IPS DF 4.7 (cell line): ENCODE results near the gene ACOT12.
"Not testable (repeated sequence)": the region's sequence is repeated elsewhere in the genome, so short reads cannot be mapped to it uniquely, and the experiment has no call there.

Experiments
- DNase-seq: peaks from one replicate; pipeline ENCODE4 v3.0.0-alpha.2; 2013; ENCODE audit warnings: low spot score; ENCODE audit errors: extremely low read depth

Gene ACOT12

DNA sequence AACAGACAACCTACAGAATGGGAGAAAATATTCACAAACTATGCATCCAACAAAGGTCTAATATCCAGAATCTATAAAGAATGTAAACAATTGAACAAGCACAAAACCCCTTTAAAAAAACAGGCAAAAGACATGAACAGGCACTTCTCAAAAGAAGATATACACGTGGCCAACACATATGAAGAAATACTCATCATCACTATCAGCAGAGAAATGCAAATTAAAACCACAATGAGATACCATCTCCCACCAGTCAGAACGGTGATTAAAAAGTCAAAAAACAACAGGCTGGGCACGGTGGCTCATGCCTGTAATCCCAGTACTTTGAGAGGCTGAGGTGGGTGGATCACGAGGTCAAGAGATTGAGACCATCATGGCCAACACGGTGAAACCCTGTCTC is 99.9 kb downstream of the ACOT12 start:
- DNase-seq = not testable (repeated sequence)

GRCh38 chr5:81292130-81292529 is 101.8 kb downstream of the ACOT12 start:
- no peak for DNase-seq

DNA sequence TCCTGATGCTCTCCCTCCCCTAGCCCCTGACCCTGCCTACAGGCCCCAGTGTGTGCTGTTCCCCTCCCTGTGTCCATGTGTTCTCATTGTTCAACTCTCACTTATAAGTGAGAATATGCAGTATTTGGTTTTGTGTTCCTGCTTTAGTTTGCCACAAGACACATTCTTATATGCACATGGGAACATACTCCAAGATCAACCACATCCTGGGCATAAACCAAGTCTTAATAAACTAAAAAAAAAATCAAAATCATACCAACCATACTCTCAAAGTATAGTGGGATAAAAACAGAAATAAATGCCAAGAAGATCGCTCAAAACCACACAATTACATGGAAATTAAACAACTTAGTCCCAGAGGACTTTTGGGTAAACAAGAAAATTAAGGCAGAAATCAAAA is 103.8 kb downstream of the ACOT12 start:
- DNase-seq = no peak

GRCh38 chr5:81288021-81288433 is 105.9 kb downstream of the ACOT12 start:
- DNase-seq = no peak

- DNase-seq = no peak
Observed at GRCh38 chr5:81286059-81286617, 107.8 kb downstream of the ACOT12 start.

DNA sequence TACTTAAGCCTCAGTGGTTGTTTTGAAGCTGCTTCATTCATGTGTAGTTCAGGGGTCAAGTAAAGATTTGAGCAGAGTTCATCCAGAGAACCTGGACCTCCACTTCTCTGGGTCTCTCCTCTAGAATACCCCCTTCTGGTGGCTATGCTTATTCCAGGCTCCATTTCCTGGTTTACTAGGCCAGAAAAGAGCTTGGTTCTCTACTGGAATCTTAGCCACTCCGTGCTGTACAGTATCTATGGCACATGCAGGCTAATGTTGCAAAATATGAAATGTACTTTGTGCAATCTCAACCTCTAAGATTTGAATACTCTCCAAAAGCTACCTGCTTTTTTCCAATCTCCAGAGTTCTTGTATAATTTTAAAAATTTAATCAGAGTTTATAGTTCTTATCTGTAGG is 110.0 kb downstream of the ACOT12 start:
- DNase-seq = no peak
